ENCODE data around the gene ABCC8.

Gene ABCC8

DNA sequence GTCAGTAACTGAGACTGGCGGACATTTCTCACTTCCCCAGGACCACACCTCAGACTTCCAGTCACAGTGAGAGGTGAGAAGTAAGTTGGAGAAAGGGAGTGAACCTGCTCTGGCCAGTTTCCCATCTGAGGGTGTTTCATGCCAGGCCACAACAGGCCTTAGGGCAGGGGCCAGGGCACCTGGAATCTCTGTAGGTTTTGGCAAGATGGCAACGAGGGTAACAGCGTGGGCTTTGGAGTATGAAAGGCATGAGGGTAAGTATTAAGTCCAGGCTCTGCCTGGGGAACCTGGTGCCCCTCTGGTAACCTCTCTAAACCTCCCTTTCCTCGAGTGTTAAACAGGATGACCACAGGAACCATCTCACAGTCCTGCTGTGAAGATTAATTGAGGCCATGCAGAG, 28.5 kb upstream of the ABCC8 start:
- no peak for DNase-seq (ENCODE audit: low read depth)

- DNase-seq (ENCODE audit: low read depth), result peak; percentile 16
Observed at GRCh38 chr11:17504330-17505107, 27.9 kb upstream of the ABCC8 start.

DNA sequence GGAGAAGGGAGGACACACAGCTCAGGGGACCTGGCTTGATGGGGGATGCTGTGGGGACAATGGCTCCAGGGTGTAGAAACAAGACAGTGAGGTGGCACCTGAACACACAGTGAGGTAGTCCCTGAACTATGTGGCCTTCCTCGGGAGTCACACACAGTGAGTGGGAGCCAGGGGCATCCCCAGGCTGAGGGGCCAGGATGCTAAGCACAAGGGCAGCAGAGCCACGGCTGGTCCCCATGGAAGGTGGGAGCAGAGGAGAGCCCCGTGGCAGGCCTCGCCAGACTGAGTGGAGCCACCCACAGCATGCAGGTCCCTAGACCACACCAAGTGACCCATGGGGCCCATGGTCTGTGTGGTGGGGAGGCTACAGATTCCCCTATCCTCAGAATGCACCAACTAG, 26.0 kb upstream of the ABCC8 start:
- no peak for DNase-seq (ENCODE audit: low read depth)

DNA sequence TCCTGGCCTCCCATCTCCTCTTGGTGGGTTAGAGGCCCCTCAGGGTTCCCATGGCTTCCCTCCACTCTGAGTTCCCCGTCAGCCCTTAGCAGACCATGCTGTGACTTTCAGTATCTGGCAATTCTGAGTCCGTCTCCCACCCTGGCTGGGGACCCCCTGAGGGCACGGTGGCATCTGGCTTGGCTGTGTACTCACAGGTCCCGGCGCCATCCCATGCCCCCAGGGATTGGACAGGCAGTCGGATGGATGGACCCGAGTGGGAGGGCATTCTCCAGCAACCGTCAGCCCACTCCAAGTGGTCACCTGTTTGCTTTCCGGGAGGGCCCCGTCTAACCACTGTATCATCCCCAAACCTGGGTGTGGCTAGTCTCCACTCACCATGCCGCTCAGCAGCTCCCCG, 24.0 kb upstream of the ABCC8 start:
- DNase-seq (ENCODE audit: low read depth), result no peak

DNA sequence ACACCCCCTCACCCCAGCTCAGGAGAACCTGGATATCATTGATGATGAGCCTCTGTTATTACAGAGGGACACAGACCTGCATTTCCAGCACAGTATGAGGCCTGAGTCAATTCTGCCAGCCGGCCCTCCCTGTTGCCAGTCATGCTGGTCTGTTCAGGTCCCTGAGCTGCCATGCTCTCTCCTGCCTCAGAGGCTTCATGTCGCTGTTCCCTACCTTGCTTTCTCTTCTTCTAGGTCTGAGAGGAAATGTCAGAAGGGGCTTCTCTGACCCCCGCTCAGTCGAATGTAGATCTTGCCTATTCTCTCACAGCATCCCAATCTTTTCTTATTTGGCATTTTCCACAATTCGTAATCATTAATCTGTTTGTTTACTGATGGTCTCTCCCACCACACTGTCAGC, 21.8 kb upstream of the ABCC8 start:
- no peak for DNase-seq (ENCODE audit: low read depth)

DNA sequence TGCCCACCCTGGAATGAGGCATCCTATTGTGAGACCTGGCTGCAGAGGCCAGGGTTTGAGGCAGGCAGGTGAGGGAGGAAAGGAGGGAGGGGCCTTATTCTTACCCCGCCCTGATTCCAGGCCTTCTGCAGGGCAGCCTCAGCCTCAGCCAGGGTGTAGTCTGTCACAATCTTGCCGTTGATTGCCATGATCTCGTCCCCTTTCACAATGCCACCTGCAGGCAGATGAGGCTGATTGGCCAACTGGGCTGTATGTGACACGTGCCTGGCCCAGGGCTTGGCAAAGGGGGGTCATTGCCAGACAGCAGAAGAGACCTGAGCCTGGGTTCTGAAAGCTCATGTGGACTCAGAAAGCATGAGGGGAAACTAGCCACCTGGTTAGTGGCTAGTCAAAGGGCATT, 21.4 kb upstream of the ABCC8 start:
- DNase-seq (ENCODE audit: low read depth), result no peak

DNA sequence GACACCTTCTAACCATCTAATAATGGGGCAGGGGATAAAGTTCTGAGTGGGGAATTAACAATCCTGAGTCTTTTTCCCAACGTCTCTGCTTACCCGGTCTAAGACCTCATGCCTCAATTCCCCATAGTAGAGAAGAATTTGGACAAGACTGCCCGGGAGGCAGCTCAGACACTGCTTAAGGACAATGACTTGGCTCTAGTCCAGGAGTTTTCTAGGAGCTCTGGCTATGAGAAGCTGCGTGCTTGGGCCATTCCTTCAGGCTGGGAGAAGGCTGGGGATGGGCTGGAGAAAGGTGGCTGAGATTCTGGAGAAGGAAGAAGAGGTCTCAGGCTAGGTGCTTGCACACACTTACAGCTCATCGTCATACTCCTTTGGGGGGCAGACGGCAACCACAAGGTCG, 19.8 kb upstream of the ABCC8 start:
- no peak for DNase-seq (ENCODE audit: low read depth)

GRCh38 chr11:17494019-17494418, 17.4 kb upstream of the ABCC8 start:
- no peak for DNase-seq (ENCODE audit: low read depth)

- DNase-seq (ENCODE audit: low read depth), result no peak
Observed at GRCh38 chr11:17490938-17491337, 14.3 kb upstream of the ABCC8 start.

- no peak for DNase-seq (ENCODE audit: low read depth)
Observed at GRCh38 chr11:17490232-17490631, 13.6 kb upstream of the ABCC8 start.

GRCh38 chr11:17489751-17490150, 13.1 kb upstream of the ABCC8 start:
- no peak for DNase-seq (ENCODE audit: low read depth)

DNA sequence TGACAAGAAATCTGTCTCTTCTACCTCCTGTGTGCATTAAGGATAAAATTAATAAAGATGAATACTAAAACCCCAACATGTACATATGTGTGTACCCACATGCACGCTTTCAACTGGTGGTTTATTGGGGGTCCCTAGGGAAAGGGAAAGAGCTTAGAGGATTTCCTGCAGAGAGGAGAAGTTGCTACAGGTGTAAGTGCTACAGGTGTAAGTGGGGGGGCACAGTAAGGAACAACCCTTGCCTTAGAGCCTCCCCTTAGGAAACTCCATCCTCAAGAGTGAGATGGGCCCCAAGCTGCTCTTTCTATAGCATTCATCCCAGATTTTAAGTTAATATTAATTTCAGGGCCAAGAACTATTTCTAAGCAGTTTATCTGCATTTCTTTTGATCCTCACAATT, 11.9 kb upstream of the ABCC8 start:
- DNase-seq (ENCODE audit: low read depth), result no peak

GRCh38 chr11:17486646-17487045, 10.0 kb upstream of the ABCC8 start:
- DNase-seq (ENCODE audit: low read depth), result no peak

DNA sequence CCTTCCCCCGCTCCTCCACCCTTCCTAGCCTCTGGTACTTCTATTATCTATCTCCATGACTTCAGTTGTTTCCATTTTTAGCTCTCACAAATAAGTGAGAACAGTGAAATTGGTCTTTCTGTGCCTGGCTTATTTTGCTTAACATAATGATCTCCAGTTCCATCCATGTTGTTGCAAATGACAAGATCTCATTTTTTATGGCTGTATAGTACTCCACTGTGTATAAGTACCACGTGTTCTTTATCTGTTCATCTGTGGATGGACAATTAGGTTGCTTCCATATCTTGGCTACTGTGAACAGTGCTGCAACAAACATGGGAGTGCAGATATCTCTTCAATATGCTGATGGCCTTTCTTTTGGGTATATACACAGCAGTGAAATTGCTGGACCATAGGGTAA, 6.9 kb upstream of the ABCC8 start:
- no peak for DNase-seq (ENCODE audit: low read depth)

GRCh38 chr11:17481905-17482304, 5.3 kb upstream of the ABCC8 start:
- DNase-seq (ENCODE audit: low read depth), result no peak

GRCh38 chr11:17479284-17480214, 2.9 kb upstream of the ABCC8 start:
- no peak for DNase-seq (ENCODE audit: low read depth)

GRCh38 chr11:17478070-17478469, 1.4 kb upstream of the ABCC8 start:
- DNase-seq (ENCODE audit: low read depth), result no peak

DNA sequence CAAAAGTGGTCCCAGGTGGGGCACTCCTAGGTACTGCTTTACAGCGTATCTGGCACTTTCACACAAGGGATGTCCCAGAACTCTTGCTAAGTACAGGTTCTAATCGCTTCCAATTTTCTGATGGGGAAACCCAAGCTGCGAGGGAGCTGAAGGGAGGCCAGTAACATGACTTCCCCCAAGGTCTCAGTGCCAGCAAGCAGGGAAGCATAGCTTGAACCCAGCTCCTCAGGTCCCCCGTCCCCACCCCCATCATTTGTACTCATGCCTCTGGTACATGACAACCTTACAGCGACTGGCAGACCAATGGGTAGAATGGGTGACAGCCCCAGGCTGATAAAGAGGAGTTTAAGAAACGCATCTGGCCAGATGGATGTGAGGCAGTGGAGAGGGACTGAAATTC, 716 bp upstream of the ABCC8 start:
- DNase-seq (ENCODE audit: low read depth), result no peak

DNA sequence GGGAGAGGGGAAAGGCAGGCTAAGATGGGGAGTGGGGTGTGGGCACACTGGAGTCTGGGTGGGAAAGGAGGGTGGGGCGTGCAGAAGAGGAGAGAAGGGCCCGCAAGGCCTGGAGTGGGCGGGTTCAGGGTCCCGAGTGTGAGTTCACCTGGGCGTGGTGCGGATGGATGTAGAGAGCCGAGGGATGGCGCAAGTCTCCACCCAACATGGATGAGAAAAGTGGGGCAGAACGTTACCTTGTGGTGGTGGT, 364 bp upstream of the ABCC8 start:
- DNase-seq (ENCODE audit: low read depth), result no peak

DNA sequence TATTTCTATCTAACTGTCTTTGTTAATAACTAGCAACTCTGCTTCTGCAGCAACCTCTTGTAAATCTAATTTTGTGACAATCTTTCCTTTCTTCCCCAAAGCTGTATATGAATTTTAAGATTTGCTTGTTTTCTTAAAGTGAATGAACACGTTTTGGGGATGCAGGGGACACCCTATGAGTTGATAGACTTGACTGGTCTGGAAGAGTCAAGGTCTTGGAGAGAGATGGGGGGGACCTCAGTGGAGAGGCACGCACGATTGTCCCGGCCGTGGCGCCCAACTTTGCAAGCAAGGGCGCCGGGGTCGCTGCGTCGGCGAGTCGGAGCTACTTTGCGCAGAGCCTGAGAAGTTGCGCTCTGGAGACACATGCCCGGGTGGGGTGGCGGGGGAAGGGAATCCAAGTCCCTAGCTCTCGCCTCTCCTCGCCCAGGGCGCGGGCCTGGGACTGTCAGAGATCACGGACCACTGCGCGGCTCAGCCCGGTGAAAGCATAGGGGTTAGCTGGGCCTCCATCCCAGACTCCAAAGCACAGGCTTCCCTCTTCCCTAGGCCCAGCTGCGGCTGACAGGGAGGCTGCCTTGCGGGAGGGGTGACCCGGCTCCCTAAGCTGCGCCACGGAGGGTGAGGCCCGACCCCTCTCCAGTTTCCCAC, 854 bp downstream of the ABCC8 start:
- DNase-seq (ENCODE audit: low read depth), result no peak

DNA sequence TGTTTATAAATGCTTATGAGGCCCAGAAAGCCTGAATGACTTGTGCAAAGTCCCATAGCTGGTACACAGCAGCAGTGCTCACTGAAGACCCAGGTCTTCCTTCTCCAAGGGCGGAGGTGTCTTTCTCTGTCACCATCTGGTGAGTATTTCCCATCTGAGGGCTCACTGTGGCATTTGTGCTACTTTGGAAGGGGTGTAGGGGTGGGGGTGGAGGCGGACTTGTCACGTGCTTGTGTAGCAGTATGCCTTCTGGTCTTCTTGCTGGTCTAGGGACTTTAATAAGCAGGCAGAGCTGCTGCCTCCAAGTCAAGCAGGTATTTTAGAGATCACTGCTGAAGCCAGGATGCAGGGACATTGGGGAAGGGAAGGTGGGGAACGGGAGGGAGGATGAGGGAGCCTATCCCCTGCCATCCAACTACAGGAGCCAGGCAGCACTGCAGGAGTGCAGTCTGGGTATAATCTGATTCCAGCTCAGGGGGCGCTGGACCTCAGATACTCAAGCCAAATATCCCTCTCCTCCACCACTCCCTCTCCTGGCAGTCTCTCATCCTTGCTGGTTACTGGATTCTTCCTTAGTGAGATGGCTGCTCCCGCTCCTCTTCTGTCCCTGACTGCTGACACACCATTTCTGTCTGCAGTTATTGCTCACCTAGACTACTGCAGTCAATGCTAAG, 3.4 kb downstream of the ABCC8 start:
- DNase-seq (ENCODE audit: low read depth), result no peak

- DNase-seq (ENCODE audit: low read depth), result no peak
Observed at GRCh38 chr11:17472467-17472866, 4.2 kb downstream of the ABCC8 start.

- no peak for DNase-seq (ENCODE audit: low read depth)
Observed at GRCh38 chr11:17471501-17471900, 5.1 kb downstream of the ABCC8 start.
